Omental fat pad (tissue), 4 donors: Measurements from ENCODE around the gene PCDHAC1. TPM values are rescaled to one million over a fixed set of nuclear protein-coding genes. Genes with fewer than 3 reads are reported as not detected.

ENCODE experiments used
- ATAC-seq: fragments of 150-250 bp; one replicate; pipeline ENCODE4 v1.9.1; 2016; ENCODE audit warnings: mild to moderate bottlenecking, moderate library complexity; ENCODE audit not compliant: low FRiP score
- DNase-seq: peaks from one replicate; pipeline ENCODE4 v3.0.0-alpha.2; 2019; ENCODE audit warnings: low spot score
- small RNA-seq: library from RNA; depleted of rRNA; stranded (forward); fragments of <200 nt; gene quantifications from one replicate; pipeline ENCODE3, GENCODE V24; 2016
- total RNA-seq, 4 donors: library from RNA; depleted of rRNA; stranded (reverse); fragments of >200 nt; gene quantifications; one replicate each; pipeline ENCODE4 v1.1.0, GENCODE V29; 2016
- TF ChIP-seq, protein P1 (sequence below), 3 donors: fragments of 450-650 bp; IDR thresholded peaks; one replicate each; pipeline ENCODE4 v1.5.1; 2016 to 2017; ENCODE audit warnings: antibody characterized with exemption in 3 of 3, mild to moderate bottlenecking in 3 of 3, moderate library complexity in 2 of 3

PCDHAC1 gene
- total RNA-seq, 4 donors from 2014 or later, result 0.47 to 2.1 (median 0.87) TPM

- TF ChIP-seq, protein P1, sequence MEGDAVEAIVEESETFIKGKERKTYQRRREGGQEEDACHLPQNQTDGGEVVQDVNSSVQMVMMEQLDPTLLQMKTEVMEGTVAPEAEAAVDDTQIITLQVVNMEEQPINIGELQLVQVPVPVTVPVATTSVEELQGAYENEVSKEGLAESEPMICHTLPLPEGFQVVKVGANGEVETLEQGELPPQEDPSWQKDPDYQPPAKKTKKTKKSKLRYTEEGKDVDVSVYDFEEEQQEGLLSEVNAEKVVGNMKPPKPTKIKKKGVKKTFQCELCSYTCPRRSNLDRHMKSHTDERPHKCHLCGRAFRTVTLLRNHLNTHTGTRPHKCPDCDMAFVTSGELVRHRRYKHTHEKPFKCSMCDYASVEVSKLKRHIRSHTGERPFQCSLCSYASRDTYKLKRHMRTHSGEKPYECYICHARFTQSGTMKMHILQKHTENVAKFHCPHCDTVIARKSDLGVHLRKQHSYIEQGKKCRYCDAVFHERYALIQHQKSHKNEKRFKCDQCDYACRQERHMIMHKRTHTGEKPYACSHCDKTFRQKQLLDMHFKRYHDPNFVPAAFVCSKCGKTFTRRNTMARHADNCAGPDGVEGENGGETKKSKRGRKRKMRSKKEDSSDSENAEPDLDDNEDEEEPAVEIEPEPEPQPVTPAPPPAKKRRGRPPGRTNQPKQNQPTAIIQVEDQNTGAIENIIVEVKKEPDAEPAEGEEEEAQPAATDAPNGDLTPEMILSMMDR (IDR thresholded peaks at IDR 0.05), result no peak
- ATAC-seq (no peak), DNase-seq (no peak)
These were observed 41.3 kb downstream of the PCDHAC1 start for GRCh38 chr5:140967226-140967893.

DNA sequence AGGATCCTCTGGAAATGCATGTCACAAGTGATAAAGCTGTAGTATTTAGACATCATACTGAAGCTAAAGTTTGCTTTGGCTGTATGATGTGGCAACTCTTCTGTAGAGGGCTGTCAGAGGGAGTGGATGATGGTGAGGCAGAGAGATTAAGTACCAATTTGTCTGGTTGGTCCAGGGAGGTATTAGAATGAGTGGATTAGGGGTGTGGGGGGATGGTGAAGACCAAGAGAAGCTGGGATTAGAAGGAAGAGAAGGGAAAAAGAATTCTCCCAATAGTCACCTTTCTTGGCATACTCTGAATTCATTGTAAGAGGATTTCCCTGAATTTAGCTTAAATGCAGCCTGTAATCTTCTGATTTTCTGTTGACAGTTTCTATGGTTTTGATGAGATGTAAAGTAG, 43.8 kb downstream of the PCDHAC1 start:
- ATAC-seq (no peak), DNase-seq (no peak)
- TF ChIP-seq, protein P1 (IDR thresholded peaks at IDR 0.05), result no peak

- TF ChIP-seq, protein P1 (IDR thresholded peaks at IDR 0.05), result no peak
- ATAC-seq (no peak), DNase-seq (no peak)
These were observed 47.5 kb downstream of the PCDHAC1 start for GRCh38 chr5:140973550-140973949.

GRCh38 chr5:140977003-140977402, 50.9 kb downstream of the PCDHAC1 start:
- TF ChIP-seq, protein P1 (IDR thresholded peaks at IDR 0.05), result no peak
- no peak for DNase-seq
- ATAC-seq, result peak; percentile 87

DNA sequence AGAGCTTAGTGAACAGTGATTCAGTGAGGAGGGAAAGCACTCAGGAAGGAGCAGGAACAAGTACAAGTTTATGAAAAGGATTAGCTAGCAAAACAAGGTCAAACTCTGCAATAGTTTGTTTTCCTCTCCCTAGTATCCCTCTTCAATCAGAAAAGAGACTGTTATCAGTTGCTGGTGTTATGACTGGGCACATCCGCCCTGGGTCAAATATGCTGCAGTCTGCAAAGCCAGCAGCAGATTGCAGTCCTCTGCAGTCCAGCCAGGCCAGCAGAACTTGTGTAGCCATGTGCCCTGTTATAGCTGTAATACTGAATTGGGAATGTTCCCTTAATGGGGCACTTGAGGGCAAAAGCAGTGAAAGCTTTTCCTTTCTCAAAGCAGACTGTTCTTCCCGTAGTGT, 52.2 kb downstream of the PCDHAC1 start:
- ATAC-seq, result no peak
- no peak for DNase-seq

DNA sequence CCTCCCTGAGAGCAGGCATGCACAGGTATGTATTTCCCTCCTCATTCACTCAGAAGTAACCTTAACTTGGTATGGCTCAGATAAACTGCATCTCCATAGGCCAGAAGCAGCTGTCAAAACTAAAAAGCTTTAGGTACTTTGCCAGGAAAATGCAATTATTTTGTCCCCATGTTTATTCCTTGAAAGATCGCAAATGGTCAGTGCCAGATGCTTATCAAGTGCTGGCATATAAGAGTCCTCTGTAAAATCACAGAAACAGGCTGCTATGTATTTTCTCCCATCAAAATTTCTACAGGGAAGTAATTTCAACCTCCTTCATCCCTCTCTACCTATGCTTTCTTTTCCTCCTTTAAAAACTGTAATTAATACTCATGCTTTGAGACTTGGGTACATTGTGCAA, 52.9 kb downstream of the PCDHAC1 start:
- DNase-seq (no peak), ATAC-seq (no peak)
- TF ChIP-seq, protein P1 (IDR thresholded peaks at IDR 0.05), result no peak

More for the DNA sequence above, 52.2 kb downstream of the PCDHAC1 start:
- TF ChIP-seq, protein P1 (IDR thresholded peaks at IDR 0.05), result no peak

Small RNAs within 50 kb of the gene (small RNA-seq; reads per million reads assigned to genes)
- not detected for gene AC010223.1

Other genes with a start within 250 kb of the PCDHAC1 start
- gene HARS1, start 234.9 kb upstream of the PCDHAC1 start, total RNA-seq, result 10 to 100 TPM; 49.6 to 76.6 (median 58.8) TPM
- gene HARS2, start 234.8 kb upstream of the PCDHAC1 start, total RNA-seq, result 10 to 100 TPM; 11.9 to 30.9 (median 20.6) TPM
- gene ZMAT2, start 225.9 kb upstream of the PCDHAC1 start, total RNA-seq, result 10 to 100 TPM; 38.3 to 49.6 (median 47.0) TPM
- gene PCDHA1, start 140.2 kb upstream of the PCDHAC1 start, total RNA-seq, result not detected
- gene PCDHA2, start 131.4 kb upstream of the PCDHAC1 start, total RNA-seq, result under 1 TPM in 3 of 4 donors, not detected in 1; 0.12 to 0.93 (median 0.47) TPM
- 1 to 10 TPM in 1 of 4 donors, under 1 TPM in 3; 0.25 to 3.1 (median 0.56) TPM for gene PCDHA3, start 125.2 kb upstream of the PCDHAC1 start, total RNA-seq
- 1 to 10 TPM in 3 of 4 donors, under 1 TPM in 1; 0.60 to 1.5 (median 1.1) TPM for gene PCDHA4, start 119.2 kb upstream of the PCDHAC1 start, total RNA-seq
- gene PCDHA5, start 104.7 kb upstream of the PCDHAC1 start, total RNA-seq, result under 1 TPM in 3 of 4 donors, not detected in 1; 0.31 to 0.47 (median 0.46) TPM
- 1 to 10 TPM in 2 of 4 donors, under 1 TPM in 2; 0.12 to 1.5 (median 0.99) TPM for gene PCDHA6, start 98.3 kb upstream of the PCDHAC1 start, total RNA-seq
- gene PCDHA7, start 92.0 kb upstream of the PCDHAC1 start, total RNA-seq, result 1 to 10 TPM in 2 of 4 donors, under 1 TPM in 2; 0.12 to 1.4 (median 0.86) TPM
- gene PCDHA8, start 85.1 kb upstream of the PCDHAC1 start, total RNA-seq, result under 1 TPM; 0.13 to 0.79 (median 0.35) TPM
- under 1 TPM in 3 of 4 donors, not detected in 1; 0.44 to 0.79 (median 0.56) TPM for gene PCDHA9, start 77.9 kb upstream of the PCDHAC1 start, total RNA-seq
- 1 to 10 TPM in 2 of 4 donors, under 1 TPM in 2; 0.48 to 2.5 (median 1.5) TPM for gene PCDHA10, start 70.4 kb upstream of the PCDHAC1 start, total RNA-seq
- gene PCDHA11, start 57.3 kb upstream of the PCDHAC1 start, total RNA-seq, result 1 to 10 TPM in 1 of 4 donors, under 1 TPM in 3; 0.16 to 1.2 (median 0.49) TPM
- gene PCDHA12, start 51.0 kb upstream of the PCDHAC1 start, total RNA-seq, result 1 to 10 TPM in 2 of 4 donors, under 1 TPM in 2; 0.69 to 4.9 (median 1.1) TPM
- gene PCDHA13, start 44.2 kb upstream of the PCDHAC1 start, total RNA-seq, result 1 to 10 TPM in 3 of 4 donors, under 1 TPM in 1; 0.96 to 1.4 (median 1.2) TPM
- gene PCDHAC2, start 40.2 kb downstream of the PCDHAC1 start, total RNA-seq, result 10 to 100 TPM in 1 of 4 donors, 1 to 10 TPM in 3; 3.1 to 10.0 (median 3.8) TPM
- gene PCDHB1, start 125.1 kb downstream of the PCDHAC1 start, total RNA-seq, result under 1 TPM in 2 of 4 donors, not detected in 2; under 0.01 to 0.09 TPM
- 1 to 10 TPM; 2.2 to 4.9 (median 2.8) TPM for gene PCDHB2, start 168.3 kb downstream of the PCDHAC1 start, total RNA-seq
- 1 to 10 TPM; 1.4 to 4.4 (median 1.9) TPM for gene PCDHB3, start 174.2 kb downstream of the PCDHAC1 start, total RNA-seq
- gene PCDHB4, start 195.5 kb downstream of the PCDHAC1 start, total RNA-seq, result 1 to 10 TPM; 1.2 to 6.9 (median 3.2) TPM
- 1 to 10 TPM; 1.1 to 6.5 (median 2.7) TPM for gene PCDHB5, start 208.9 kb downstream of the PCDHAC1 start, total RNA-seq
- gene PCDHB6, start 223.8 kb downstream of the PCDHAC1 start, total RNA-seq, result 1 to 10 TPM in 1 of 4 donors, under 1 TPM in 3; 0.38 to 1.4 (median 0.47) TPM
- 1 to 10 TPM in 3 of 4 donors, under 1 TPM in 1; 0.94 to 3.3 (median 1.5) TPM for gene PCDHB7, start 246.3 kb downstream of the PCDHAC1 start, total RNA-seq